HG02759 (cell line): ENCODE data around the gene PTGER3.
"Not testable (repeated sequence)": the region's sequence is repeated elsewhere in the genome, so short reads cannot be mapped to it uniquely, and the experiment has no call there.

Source experiments
- ATAC-seq: cut with Tn5 transposase; IDR thresholded peaks from one replicate; pipeline ENCODE4 v1.9.1; 2021; ENCODE audit warnings: mild to moderate bottlenecking, moderate library complexity; ENCODE audit not compliant: unreplicated experiment

Gene PTGER3

GRCh38 chr1:71014178-71014579 is 33.4 kb downstream of the PTGER3 start:
- ATAC-seq, result no peak

GRCh38 chr1:71002709-71003475 is 44.7 kb downstream of the PTGER3 start:
- ATAC-seq, result no peak

GRCh38 chr1:71001624-71002023 is 46.0 kb downstream of the PTGER3 start:
- ATAC-seq, result no peak

- ATAC-seq, result no peak
Measured at GRCh38 chr1:70997793-70998192, 49.8 kb downstream of the PTGER3 start.

- no peak for ATAC-seq
Measured at GRCh38 chr1:70994753-70995268, 52.8 kb downstream of the PTGER3 start.

DNA sequence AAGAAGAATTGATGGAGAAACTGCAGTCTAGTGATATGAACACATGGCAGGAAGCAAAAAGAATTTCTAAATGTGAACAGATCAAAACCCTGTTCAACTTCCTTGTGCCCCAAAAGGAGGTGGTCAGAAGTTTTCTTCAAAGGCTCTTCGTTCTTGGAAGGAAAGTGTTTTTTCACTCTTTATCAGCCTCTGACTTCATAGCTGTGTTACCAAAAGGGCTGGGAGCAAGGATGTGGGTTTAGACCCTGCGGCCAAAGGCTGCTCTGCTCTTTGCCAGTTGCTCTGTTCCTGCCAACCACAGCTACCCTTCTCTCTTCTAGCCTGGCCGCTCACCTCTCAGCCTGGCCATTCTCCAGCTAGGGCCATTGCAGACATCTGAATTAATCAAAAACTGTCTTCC is 53.8 kb downstream of the PTGER3 start:
- no peak for ATAC-seq

- no peak for ATAC-seq
Measured at GRCh38 chr1:70992521-70992920, 55.1 kb downstream of the PTGER3 start.

- ATAC-seq, result no peak
Measured at GRCh38 chr1:70990469-70991253, 57.0 kb downstream of the PTGER3 start.

- no peak for ATAC-seq
Measured at GRCh38 chr1:70987497-70987896, 60.1 kb downstream of the PTGER3 start.

DNA sequence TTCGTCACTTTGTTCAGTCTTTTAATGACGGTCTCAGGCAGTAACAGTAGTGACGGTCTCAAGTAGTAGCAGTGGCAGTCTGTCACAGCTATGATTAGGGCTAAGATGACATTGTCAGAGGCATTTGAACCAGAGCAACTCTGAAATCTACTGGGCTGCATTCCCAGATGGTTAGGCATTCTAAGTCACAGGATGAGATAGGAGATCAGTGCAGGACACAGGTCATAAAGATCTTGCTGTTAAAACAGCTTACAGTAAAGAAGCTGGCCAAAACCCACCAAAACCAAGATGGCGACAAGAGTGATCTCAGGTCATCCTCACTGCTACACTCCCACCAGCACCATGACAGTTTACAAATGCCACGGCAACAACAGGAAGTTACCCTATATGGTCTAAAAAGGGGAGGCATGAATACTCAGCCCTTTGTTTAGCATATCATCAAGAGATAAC is 61.8 kb downstream of the PTGER3 start:
- not testable (repeated sequence) for ATAC-seq

- not testable (repeated sequence) for ATAC-seq
Measured at GRCh38 chr1:70985278-70985677, 62.3 kb downstream of the PTGER3 start.

DNA sequence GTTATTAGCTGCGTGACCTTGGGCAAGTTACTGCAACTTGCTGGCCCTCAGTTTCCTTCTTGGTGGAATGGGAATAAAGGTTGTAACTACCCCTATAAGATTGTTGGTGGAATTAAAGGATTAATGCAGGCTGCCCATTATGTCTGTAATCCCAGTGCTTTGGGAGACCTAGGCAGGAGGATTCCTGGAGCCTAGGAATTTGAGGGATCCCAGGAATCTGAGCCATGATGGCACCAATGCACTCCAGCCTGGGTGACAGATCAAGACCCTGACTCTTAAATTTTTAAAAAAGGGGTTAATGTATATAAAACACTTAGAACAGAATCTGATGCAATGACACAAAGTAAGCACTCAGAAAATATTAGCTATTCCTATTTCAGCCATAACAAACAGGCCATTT is 67.3 kb downstream of the PTGER3 start:
- no peak for ATAC-seq

DNA sequence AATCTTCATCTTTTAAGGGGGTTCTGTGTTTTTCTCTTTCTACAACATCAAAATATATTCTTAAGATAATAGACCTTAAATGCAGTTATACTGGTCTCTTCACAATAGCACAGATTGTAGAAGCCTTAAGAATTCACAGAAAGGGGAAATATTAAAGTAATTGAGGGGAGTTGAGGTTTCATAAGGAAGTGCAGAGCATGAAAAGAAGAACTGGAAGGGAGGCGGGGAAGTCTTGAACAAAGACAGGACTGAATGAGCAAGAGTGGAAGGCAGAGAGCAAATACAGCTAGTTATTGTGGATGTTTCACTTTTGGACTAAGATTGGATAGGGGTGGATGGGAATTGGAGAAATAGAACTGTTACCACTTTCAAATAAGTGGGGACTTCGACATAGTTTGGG is 67.7 kb downstream of the PTGER3 start:
- ATAC-seq, result no peak

GRCh38 chr1:70979313-70979712 is 68.3 kb downstream of the PTGER3 start:
- no peak for ATAC-seq

GRCh38 chr1:70978623-70979022 is 69.0 kb downstream of the PTGER3 start:
- no peak for ATAC-seq

- ATAC-seq, result no peak
Measured at GRCh38 chr1:70977575-70977974, 70.0 kb downstream of the PTGER3 start.

- ATAC-seq, result no peak
Measured at GRCh38 chr1:70977041-70977440, 70.6 kb downstream of the PTGER3 start.

DNA sequence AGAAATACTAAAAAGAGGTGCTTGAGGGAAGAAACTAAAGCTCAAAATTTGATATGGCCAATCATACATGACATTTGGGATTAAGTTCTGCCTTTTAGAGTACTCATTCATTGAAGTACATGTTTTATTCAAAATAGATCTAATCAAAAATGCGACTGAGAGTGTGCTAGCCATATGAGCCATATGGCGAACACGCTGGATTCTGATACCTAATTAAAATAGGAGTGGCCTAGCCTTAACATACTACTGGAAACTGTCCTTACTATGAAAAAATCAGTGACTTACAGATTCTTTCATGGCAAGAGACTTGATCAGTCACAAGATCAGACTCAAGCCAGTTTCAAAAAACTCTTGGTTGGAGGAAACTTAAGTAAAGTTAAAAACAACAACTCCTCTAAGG is 73.9 kb downstream of the PTGER3 start:
- ATAC-seq, result no peak

GRCh38 chr1:70970407-70970806 is 77.2 kb downstream of the PTGER3 start:
- no peak for ATAC-seq

- peak; percentile 64 for ATAC-seq
Measured at GRCh38 chr1:70966018-70966638, 81.5 kb downstream of the PTGER3 start.

DNA sequence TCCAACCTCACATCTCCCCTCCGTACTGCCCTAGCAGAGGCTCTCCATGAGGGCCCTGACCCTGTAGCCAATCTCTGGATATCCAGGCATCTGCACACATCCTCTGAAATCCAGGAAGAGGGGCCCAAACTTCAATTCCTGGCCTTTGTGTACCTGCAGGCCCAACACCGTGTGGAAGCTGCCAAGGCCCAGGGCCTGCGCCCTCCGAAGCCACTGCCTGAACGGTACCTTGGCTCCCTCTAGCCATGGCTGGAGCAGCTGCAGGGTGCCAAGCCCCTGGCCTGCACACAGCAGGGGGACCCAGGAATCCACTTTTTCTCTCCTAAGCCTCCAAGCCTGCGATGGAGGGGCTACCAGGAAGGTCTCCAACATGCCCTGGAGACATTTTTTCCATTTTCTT is 84.2 kb downstream of the PTGER3 start:
- no peak for ATAC-seq
